Measurements from ENCODE around the gene ADAMTS8. TPM values are rescaled to one million over a fixed set of nuclear protein-coding genes. Genes with fewer than 3 reads are reported as not detected.

Gene ADAMTS8, protein sequence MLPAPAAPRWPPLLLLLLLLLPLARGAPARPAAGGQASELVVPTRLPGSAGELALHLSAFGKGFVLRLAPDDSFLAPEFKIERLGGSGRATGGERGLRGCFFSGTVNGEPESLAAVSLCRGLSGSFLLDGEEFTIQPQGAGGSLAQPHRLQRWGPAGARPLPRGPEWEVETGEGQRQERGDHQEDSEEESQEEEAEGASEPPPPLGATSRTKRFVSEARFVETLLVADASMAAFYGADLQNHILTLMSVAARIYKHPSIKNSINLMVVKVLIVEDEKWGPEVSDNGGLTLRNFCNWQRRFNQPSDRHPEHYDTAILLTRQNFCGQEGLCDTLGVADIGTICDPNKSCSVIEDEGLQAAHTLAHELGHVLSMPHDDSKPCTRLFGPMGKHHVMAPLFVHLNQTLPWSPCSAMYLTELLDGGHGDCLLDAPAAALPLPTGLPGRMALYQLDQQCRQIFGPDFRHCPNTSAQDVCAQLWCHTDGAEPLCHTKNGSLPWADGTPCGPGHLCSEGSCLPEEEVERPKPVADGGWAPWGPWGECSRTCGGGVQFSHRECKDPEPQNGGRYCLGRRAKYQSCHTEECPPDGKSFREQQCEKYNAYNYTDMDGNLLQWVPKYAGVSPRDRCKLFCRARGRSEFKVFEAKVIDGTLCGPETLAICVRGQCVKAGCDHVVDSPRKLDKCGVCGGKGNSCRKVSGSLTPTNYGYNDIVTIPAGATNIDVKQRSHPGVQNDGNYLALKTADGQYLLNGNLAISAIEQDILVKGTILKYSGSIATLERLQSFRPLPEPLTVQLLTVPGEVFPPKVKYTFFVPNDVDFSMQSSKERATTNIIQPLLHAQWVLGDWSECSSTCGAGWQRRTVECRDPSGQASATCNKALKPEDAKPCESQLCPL
- polyA plus RNA-seq = under 1 TPM; 0.28 to 0.82 (median 0.67) TPM

DNA sequence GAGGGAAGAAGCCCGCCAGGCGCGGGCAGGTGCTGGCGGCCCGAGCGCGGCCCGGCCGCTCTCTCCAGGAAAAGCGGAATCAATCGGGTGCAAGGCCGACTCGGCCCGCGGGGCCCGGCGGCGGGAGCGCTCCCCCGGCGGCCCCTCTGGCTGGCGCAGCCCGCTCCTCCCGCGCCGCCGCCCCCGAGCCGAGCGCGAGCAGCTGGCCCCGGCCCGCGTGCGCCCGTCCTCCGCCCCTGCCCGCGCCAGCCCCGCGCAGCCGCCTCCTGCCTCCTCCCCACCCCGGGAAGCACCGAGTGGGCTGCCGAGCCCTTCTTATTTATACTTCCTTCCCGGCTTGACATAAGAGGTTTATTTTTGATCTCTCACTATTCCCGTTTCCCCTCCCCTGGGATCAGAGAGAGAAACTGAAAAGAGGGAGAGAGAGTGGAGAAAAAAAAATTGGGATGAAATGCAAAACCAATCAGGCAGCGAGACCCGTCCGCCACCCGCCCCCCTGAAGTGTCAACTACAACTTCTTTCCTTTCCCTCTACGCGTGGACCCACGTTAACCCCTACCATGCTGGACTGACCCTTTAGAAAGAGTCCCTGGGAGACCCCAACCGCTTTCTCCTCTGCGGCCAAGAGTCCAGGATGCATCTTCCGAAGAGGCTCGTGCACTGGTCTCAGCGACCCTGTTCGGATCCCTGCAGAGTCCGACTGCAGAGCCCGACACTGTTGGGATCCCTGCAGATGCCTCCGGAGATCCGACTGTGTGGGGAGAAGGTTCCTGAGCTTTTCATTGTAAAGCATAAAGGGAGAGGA lies at the start of gene ADAMTS8:
TSS of gene ADAMTS8 (minus strand) at position 294 of the 804 bp plus-strand sequence. CDS start 323 bp downstream, outside the sequence.
- no peak within 1 kb of the TSS for H3K27ac ChIP-seq (ENCODE audit: low read depth, low read length)
- WGBS, 3 donors = 2 to 4% (median 3%) methylated on average over 45 to 54 of the region's 64 CpGs

DNA sequence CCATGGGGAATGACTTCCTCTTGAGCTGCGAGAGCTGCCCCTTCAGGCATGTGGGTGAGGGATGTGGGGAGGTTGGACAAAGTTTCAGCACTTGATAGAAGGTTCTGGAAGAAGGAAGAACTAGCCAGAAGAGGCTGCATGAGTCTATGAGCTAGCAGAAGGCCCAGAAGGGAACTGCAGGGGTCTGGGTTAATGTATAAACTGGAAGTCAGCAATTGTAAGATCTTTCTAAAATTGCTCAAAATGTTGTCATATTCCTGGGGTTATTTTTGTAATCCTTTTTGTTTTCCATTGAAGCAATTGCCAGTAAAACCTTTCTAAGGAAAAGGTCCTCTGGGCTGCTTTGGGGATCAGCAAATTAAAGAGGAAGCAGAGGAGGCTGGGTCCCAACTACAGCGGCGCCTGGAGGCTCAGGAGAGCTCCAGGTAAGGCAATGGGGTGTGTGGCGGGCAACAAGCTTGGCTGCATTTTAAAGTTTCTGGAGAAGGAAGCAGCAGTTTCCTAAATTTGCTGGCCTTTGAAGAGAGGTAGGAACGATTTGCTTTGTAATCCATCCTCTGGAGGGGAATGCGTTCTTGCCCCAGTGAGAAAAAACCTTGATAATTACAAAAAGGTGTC lies 49.3 kb upstream of the ADAMTS8 start:
- no peak overlapping the region for H3K27ac ChIP-seq (ENCODE audit: low read depth, low read length)
- WGBS, 3 donors = 38 to 83% (median 49%) methylated on average over 6 of the region's 6 CpGs

DNA sequence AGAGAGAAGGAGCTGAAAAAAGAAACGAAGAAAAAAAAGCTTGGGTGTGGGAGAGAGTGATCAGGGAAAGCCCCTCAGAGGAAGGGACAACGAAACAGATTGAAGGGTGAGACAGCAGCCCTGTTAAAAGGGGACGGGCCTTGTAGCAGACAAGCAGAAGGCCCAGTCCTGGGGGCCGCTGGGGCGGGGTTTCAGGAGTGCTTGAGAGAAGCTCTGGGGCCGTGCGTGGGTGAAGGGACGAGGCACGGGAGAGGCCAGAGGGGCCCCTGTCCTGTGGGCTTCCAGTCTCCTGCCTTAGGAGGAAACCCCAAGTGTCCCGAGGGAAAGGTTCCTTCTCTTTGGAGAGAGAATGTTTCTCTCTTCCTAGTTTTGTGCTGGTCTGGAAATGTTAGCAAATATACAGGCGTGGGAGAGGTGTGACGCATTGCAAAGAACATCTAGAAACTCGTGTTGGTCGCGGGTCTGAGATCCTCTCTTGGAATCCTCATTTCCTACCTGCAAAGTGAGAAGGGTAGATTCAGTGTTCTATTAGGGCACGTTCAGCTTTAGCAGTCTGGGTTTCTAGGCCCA lies 48.6 kb upstream of the ADAMTS8 start:
- WGBS, 3 donors = 79 to 85% (median 82%) methylated on average over 16 of the region's 16 CpGs
- no peak overlapping the region for H3K27ac ChIP-seq (ENCODE audit: low read depth, low read length)

DNA sequence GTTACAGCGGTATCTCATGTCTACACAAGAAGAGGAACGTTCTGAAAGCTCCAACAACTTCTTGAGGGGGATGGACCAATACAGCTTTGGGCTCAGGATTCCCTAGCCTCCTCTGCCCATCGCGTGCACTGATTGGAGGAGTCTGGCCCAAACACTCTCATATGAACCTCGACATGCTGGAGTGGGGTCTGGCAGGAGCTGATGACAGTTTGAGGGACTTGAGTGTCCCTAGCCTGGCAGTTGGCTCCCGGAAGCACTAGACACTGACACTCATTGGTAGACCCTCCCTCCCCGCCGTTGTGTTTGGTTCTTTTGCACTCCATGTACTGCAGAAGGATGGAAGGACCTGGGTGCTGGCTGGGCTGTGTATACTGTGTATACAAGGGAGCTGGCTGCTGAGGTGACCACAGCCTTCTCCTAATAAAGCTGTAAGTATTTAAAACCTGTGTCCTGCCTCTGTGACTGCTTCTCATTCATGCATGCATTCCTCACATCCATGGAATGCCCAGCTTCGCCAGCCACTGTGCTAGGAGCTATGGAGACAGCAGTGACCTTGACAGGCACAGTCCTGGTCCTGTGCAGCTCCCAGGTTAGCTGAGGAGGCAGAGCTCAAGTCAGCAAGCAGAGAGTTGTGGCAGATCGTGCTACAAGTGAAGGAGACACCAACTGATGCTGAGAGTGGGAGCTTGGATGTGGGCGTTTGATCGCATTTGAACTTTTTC lies 48.0 kb upstream of the ADAMTS8 start:
- 86 to 93% (median 90%) methylated on average over 12 of the region's 12 CpGs for WGBS, 3 donors

DNA sequence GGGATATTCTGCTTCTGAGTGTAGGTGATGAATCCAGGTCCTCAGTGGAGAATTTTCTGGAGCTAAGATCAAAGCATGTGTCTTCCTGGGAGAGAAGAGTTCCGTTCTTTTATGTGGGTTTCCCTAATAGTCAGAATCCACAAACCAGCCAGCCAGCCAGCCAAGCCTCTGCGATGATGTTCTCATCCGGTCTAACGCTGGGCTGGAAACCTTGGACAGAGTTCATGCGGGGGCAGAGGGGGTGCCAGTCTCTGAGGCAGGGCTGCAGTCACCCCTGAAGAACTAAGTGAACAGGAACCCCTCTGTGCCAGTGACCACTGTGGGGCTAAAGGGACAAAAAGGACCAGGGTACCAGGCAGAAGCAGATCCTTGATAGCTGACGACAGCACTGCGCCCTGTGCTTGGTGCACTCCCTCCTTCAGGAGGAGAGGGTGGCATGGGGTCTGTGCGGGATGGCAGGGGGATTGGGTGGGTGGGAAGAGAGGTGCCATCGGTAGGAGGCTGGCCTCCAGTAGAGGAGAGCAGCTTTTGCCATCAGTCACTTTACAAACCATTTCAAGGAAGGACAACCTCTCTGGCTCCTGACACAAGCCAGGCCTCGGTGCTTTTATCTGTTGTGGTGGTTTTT lies 47.1 kb upstream of the ADAMTS8 start:
- H3K27ac ChIP-seq (ENCODE audit: low read depth, low read length) = no peak overlapping the region
- 85 to 89% (median 87%) methylated on average over 10 of the region's 10 CpGs for WGBS, 3 donors

More for the DNA sequence above, 48.0 kb upstream of the ADAMTS8 start:
- H3K27ac ChIP-seq (ENCODE audit: low read depth, low read length) = no peak overlapping the region

DNA sequence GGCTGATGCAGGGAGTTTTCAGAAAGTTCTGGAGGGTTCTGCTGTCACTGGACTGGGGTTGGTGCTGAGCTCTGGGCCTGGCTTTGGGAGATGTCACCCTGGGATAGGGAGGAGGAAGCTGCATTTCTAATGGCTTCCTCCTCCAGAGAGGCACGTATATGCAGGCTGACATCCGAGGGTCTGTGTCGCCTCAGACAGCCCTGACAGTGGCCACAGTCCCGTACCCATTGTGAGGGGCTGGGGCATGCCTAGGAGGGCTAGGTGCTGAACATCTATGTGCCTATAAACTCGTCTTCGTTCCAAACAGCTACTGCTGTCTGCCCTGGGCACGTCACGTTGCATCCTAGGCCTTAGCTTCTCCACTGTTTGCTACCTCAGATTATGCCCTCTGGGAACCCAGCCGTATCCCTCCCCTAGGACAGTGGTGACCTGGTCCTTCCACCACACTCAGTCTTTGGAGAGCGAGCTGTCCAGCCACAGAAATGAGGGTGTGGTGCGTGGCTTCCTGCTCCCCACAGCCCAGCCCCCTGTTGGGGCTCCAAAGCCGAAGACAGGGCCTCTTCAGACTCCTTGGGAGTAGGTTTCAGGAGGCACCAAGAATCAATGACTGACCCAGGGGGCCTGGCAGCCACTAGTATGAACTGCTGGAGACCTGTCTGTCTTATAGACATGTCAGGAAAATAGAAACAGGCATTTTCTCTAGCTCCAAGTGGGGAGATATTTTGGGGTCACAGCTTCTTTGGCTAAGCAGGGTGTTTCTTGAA lies 46.4 kb upstream of the ADAMTS8 start:
- WGBS, 3 donors = 87 to 93% (median 89%) methylated on average over 12 of the region's 12 CpGs
- H3K27ac ChIP-seq (ENCODE audit: low read depth, low read length) = no peak overlapping the region

DNA sequence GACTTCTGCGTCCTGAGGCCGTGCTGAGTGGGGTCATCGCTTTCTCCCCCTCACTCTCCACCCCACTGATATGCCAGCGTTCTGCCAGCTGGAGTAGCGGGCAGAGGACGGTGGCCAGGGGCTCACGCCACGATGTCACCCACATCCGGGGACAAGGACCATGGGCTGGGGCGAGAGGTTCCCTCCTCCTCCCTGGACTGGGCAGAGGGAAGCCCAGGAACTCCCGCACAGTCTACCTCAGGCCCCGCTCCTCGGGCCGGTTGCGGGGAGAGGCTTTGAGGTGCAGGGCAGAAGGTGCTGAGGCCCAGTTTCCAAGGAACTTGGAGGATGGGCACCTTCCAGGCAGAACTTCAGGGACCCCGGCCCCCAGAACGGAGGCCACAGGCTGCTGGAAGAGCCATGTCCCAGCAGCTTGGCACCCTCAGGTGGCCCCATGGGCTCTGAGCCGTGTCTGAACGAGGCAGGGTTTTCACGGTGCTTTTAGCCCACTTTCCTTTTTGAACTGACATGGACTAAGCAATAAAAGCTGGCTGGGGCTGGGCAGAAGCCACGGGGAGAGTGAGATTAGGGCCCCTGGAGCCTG lies 45.5 kb upstream of the ADAMTS8 start:
- 90 to 93% (median 93%) methylated on average over 21 of the region's 21 CpGs for WGBS, 3 donors
- H3K27ac ChIP-seq (ENCODE audit: low read depth, low read length) = no peak overlapping the region

DNA sequence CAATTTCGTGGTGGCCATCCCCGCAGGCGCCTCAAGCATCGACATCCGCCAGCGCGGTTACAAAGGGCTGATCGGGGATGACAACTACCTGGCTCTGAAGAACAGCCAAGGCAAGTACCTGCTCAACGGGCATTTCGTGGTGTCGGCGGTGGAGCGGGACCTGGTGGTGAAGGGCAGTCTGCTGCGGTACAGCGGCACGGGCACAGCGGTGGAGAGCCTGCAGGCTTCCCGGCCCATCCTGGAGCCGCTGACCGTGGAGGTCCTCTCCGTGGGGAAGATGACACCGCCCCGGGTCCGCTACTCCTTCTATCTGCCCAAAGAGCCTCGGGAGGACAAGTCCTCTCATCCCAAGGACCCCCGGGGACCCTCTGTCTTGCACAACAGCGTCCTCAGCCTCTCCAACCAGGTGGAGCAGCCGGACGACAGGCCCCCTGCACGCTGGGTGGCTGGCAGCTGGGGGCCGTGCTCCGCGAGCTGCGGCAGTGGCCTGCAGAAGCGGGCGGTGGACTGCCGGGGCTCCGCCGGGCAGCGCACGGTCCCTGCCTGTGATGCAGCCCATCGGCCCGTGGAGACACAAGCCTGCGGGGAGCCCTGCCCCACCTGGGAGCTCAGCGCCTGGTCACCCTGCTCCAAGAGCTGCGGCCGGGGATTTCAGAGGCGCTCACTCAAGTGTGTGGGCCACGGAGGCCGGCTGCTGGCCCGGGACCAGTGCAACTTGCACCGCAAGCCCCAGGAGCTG lies 44.8 kb upstream of the ADAMTS8 start:
- no peak overlapping the region for H3K27ac ChIP-seq (ENCODE audit: low read depth, low read length)
- 95 to 97% (median 95%) methylated on average over 51 to 52 of the region's 52 CpGs for WGBS, 3 donors

DNA sequence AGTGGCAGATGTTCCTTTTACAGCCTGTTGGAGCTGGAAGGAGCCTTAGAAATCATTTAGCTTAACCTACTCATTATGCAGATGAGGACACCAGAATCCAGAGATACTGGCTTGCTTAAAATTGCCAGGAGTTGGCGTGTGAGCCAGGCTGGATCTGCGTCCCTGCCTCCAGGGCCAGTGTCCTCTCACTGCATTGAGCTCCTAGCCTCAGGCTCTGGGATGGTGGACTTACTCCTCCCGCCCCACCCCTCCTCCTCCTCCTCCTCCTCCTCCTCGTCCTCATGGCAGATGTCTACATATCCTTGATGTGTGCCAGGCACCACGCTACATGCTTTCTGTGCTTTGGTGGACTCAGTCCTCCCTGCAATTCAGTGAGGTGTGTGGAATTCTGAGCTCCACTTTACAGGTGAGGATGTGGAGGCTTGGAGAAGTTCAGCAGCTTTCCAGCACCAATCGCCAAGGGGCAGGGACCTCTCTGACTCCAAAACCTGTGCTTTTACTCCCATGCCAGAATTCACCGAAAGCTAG lies 44.1 kb upstream of the ADAMTS8 start:
- WGBS, 3 donors = 79 to 89% (median 87%) methylated on average over 7 of the region's 7 CpGs
- H3K27ac ChIP-seq (ENCODE audit: low read depth, low read length) = no peak overlapping the region

DNA sequence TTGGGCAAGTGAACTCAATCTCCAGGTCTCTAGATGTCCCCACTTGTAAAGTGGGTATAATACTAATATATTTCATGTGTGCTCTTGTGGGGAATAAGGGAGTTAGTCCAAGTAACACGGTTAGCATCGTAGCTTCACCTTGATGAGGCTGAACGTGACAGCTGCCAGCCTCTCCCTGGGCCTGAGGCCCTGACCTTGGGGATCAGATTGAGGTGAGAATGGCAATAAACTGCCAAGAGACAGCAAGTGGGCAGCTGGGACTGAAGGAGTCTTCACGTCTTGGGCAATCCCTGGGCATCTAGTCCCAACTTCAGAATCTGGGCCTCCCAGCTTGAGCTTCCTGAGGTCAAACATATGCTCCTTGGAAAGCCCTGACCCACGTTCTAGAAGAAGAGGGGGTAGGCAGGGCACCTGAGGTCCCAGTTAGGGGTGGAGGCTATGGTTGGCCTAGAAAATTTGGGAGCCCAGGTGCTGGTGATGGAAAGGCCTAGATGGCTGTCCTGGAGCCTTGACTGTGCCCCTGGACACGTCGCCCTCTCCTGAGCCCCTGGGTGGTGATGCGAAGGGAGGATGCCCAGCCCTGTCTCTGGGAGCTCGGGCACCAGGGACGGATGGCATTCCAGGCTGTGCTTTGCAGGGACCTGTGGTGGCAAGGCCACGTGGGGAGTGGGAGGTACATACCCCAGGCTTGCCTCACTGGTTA lies 43.5 kb upstream of the ADAMTS8 start:
- 85 to 92% (median 91%) methylated on average over 11 of the region's 11 CpGs for WGBS, 3 donors
- no peak overlapping the region for H3K27ac ChIP-seq (ENCODE audit: low read depth, low read length)

DNA sequence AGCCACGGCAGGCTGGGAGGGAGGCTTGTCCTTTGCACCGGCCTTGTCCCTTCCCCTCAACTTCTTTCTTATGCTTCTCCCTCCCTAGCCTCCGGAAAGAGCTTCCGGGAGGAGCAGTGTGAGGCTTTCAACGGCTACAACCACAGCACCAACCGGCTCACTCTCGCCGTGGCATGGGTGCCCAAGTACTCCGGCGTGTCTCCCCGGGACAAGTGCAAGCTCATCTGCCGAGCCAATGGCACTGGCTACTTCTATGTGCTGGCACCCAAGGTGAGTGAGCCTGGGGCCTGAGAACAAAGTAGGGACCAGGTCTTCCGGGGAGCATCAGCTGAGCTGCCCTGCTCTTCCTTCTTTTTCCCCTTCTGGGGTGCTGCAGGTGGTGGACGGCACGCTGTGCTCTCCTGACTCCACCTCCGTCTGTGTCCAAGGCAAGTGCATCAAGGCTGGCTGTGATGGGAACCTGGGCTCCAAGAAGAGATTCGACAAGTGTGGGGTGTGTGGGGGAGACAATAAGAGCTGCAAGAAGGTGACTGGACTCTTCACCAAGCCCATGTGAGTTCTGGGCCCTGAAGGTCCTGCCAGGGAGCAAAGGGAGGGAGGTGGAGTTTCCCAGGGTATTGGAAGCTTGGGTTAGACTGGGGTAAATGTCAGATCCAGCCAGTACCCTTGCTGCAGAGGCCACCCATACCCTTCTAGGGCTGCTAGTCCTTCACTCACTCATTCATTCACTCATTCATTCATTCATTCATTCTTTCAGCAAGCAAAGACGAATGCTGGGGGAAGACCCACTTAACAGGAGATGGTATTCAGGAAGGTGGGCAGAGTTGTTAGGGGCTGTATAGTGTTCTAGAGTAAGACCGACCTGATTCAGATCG lies 42.7 kb upstream of the ADAMTS8 start:
- no peak overlapping the region for H3K27ac ChIP-seq (ENCODE audit: low read depth, low read length)
- WGBS, 3 donors = 88 to 92% (median 91%) methylated on average over 20 of the region's 20 CpGs

DNA sequence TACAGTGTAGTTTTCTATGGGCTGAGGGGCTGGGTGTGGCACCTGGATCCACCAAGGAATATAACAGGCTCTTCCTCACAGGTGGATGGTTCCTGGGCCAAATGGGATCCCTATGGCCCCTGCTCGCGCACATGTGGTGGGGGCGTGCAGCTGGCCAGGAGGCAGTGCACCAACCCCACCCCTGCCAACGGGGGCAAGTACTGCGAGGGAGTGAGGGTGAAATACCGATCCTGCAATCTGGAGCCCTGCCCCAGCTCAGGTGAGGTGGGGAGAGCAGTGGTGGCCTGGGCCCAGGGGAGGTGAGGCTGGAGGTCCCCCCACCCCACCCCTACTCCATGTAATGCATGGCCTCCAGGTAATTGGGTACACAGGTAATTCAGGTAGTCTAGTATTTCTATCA lies 40.8 kb upstream of the ADAMTS8 start:
- no peak overlapping the region for H3K27ac ChIP-seq (ENCODE audit: low read depth, low read length)
- whole genome bisulfite sequencing, 3 donors = 92 to 94% (median 93%) methylated on average over 6 of the region's 6 CpGs

DNA sequence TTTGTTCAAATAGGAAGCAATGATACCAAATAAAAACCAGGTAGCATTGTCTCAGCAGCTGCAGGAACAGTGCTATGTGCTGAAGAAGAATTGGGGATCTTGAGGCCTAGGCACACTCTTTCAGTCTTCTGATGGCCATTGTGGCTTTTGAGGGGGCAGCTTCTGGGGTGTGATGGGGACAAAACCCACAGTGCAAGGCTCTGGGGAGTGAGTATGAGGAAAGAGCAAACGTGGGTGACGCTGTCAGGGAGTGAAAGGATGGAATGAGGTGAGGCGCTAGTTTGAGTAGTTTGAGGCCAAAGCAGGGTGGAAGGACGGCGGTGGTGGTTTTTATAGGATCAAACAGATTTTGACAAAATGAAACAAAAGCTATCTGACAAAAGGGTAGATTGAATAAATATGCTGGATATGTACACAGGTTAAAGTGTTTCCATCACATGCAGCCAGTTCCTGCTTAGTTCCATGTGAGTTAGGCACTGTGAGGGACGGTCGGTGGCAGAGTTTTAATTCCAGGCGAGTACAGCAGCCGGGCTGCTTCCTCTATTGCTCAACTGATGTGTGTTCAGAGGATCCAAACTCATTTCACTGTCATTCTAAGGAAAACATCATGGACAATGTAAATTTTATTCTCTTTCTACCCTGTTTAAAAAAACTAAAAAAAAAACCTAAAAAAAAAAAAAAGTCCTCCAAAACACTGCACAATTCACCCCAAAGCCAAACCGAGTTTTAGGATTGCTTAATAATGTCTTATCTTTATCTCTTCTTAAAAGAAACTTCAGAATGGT lies 38.9 kb upstream of the ADAMTS8 start:
- WGBS, 3 donors = 66 to 82% (median 71%) methylated on average over 10 of the region's 10 CpGs
- H3K27ac ChIP-seq (ENCODE audit: low read depth, low read length) = no peak overlapping the region
